Measurements from ENCODE around the gene NAT14.

Gene NAT14

DNA sequence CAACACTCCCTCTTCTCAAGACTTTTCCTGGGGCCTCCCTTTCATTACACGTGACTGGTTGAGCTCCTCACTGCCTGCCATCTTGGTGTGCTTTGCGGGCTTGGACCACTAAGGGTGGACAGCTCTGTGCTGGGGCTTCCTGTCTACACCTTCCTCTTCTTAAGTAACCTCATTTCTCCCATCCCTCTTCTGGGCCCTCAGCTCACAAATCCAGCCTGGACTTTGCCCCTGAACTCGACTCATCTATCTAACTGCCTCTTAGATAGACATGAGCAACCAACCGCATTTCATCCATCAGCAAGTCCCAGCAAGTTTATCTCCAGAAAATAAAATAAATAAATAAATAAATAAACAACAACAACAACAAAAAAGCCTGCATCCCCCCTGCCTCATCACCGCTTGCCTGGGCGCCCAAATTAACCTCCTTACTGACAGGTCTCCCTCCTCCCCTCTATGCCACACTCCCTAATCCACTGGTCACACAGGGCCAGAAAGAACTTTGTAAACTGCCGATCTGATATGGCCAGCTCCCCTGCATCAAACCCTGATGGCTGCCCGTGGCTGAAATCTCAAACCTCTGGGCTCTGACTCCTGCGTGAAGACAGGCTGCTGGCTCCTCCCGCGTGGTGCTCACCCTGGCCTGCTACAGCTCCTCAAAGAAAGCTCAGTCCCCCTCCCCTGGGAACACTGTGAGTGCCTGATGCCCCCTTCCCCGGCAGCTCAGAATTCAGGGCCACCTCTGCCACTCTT, 31.3 kb upstream of the NAT14 start:
- no peak for DNase-seq

DNA sequence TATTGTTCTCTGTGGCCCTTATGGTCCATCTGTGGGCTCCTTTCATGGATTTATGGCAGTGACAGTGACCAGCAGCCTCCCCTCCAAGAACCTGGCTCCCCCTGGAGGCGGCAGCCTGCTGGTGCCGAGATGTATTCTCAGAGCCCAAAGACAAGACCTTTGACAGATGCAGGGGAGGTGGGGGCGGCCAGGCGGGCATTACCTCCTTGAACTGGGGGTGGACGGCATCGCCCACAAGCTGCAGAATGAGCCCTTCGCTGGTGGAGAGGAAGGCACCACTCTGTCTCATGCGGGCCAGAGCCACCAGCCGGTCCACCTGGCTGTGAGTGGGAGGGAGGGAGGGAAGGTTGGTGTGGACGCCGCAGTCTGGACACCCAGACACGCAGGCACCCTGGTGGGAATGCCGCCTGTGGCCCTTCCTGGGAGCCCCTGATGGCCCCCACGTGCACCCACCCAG, 30.2 kb upstream of the NAT14 start:
- DNase-seq, result peak; percentile 53

DNA sequence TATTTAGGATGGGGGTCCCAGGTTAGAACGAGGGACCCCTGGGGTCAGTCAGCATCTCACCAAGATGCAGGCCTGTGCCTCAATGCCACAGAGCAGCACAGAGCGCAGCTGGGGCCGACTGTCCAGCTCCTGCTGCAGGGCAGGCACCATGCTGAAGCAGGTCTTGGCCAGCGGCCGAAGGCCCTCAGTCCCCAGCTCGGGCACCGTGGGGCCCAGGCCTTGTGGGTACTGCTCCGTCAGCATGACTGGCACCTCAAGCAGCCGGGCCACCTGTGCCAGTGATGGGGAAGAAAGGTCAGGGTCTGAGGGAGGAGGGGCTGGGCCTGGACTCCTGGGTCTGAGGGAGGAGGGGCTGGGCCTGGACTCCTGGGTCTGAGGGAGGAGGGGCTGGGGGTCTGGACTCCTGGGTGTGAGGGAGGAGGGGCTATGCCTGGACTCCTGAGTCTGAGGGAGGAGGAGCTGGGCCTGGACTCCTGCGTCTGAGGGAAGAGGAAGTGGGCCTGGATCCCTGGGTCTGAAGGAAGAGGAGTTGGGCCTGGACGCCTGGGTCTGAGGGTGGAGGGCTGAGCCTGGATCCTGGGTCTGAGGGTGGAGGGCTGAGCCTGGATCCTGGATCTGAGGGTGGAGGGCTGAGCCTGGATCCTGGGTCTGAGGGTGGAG, 29.3 kb upstream of the NAT14 start:
- DNase-seq, result no peak

DNA sequence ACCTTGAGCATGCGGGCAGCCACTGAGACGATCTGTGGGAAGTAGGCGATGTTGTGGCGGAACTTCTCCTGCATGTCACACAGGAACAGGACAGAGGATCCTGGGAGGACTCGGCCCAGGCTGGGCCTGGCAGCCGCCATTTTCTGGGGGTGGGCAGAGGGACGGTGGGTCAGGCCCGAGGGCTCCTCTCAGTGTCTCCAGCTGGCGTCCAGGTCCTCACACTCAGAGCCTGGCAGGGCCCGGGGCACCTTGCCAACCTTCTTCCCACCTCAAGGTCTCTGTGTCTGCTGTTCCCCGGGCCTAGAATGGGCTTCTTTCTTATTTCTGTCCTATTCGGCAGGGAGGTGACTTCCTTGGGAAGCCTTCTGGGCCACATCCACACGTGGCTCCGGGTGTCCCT, 28.6 kb upstream of the NAT14 start:
- no peak for DNase-seq

DNA sequence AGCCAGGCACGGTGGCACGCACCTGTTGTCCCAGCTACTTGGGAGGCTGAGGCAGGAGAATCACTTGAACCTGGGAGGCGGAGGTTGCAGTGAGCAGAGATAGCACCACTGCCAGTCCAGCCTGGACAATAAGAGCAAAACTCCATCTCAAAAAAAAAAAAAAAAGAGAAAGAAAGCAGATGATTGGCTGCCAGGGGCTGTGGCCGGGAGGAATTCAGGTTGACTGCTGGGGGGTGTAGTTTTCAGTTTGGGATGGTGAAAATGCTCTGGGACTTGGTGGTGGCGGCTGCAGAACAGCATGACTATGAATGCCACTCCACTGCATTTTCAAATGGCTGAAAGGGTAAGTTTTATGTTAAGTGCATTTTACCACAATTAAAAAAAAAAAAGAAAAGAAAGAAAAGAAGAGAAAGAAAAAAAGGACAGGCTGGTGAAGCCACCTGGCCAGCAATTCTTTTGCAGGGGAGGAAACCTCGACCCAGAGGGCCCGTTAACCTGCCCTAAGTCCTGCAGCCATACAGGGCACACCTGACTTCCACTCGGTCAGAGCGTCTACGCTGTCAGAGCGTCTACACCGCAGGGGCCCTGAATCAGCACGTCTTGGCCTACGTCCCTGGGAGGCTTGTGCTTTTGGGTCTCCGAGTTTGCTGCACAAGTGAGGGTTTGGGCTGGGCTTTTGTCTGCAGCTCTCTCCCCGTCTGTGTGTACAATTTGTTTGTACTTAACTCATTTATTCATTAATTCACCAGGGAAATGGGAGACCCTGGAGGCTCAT, 27.1 kb upstream of the NAT14 start:
- no peak for DNase-seq

DNA sequence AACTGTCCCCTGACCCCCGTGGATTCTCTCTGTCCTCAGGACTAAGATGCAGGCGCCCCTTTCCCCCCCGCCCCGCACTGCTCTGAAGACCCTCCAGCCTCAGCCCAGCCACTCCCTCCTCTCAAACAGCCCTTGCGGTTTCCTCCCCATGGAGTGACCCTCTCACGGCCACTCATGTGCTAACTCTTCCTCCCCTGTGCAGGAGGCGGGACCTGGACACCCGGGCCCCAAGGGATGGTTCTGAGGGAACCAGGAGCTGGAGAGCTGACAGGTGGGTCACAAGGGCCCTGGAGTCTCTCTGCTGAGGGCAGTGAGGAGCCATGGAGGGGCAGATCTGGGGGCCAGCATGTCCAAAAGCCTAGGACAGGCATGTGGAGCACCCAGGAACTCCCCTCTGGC, 25.4 kb upstream of the NAT14 start:
- DNase-seq, result no peak

DNA sequence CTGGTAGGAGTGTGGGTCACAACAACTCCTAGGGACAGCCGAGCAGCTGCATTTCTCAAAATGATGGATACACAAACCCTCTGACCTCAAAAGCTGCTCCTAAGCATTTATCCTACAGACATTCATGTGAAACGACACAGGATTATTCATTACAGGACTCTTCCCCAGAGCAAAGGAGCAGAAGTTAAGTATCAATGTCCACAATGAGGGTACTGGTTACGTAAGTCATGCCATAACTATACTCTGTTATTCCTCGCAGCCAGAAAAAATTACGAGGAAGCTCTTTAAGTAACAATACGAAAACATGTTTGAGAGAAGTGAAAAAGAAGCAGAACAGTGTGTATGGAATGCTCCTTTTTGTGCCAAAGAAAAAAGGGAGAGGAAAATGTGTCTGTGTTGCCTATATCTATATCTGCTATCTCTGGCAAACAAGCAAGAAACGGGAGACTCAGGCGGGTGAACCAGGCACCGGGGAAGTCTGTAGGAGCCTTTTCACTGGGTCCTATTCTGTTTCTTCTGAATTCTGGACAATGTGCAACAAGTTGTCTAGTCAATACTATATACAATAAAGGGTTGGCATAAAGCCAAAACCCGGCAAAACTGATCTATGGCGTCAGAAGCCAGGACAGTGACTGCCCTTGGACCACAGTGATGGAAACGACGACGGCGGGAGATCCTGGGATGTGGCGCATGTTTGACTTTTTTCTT, 24.9 kb upstream of the NAT14 start:
- DNase-seq, result peak; percentile 36

DNA sequence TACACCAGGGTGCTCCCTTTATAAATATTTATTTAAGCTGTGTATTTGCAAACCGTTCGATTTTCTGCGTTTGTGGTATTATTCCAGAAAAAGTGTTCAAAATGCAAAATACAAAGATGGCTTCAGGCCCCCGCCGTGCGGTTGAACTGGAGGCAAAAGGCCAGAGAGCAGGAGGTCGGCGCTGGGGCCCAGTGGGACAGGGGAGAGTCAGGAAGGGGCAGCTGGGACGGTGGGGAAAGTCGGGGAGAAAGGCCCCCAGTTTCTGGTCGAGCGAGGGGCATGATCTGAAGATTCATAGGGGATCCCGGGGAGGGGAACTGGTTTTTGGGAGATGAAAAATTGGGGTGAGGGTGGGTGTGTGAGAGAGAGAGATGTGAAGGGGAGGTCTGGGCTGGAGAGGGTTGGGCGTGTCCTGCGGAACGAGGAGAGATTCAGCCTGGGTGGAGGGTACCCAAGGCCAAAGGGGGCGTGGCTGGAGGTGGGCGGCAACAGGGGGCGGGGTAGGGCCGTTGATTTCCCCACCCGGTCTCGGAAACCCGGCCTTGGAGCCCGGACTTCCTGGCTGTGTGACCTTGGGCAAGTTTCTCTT, 24.2 kb upstream of the NAT14 start:
- DNase-seq, result peak; percentile 82

DNA sequence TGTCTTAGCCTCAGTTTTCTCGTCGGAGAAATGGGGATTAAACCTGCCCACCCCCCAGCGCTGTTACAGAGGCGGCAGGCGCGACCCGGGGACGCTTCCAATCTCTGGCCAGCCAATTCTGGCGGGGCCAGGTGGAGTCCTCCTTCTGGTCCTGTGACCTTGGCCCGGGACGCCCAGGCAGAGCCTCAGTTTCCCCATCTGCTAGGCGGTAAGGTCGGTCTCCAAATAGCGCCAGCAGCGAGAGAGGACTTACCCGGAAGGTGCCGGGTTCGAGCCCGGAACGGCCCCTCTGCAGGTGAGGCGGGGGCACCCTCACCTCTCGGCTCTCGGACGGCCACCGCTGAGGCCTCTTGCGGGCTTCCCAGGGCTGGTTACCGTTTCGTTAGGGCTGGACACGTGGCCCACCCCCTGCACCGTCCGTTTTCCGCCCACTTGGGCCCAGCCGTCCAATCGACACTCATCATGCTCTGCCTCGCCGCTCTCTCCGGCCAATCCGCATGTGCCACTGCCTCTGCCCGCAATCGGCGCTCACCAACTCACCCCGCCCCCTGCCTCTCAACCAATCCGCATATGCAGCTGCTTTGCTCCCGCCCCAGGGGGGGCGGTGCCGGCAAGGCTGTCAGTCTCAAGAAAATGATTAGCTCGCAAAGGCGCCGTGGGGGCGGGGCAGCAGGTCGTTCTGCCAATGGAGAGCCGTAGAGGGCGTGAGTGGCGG, 23.6 kb upstream of the NAT14 start, which contains the start of gene ISOC2:
Gene ISOC2, minus strand, starts transcription at position 384 of the 715 bp plus-strand sequence. CDS start 5,156 bp downstream, outside the sequence.
- peak; percentile 99 for DNase-seq

DNA sequence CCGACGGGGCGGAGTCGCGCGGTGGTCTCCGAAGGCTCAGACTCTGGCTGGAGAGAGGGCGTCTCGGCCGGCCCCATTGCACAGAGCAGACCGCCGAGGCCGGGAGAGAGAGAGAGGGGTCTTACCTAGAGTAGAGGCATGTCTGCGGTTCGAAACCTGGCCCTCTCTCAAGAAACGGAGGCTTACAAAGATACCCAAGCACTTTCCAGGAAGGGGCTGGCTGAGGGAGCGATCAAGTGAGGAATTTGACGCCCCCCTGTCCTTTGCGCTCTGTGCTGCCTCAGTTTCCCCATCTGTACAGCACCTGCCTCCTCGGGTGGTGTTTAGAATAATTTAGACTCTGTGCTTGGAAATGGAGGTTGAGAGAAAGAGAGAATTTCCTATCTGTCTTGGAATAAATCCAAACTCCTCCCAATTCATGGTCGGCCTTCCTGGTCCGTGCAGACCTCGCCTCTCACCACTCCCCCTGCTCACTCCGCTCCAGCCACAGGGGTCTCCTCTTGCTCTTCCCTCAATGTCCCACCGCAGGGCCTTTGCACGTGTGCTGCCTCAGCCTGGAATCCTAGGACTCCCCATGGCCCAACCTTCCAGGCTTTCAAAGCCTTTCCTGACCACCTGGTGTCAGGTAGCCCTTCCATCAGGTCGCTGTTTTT, 22.9 kb upstream of the NAT14 start:
- peak; percentile 17 for DNase-seq

DNA sequence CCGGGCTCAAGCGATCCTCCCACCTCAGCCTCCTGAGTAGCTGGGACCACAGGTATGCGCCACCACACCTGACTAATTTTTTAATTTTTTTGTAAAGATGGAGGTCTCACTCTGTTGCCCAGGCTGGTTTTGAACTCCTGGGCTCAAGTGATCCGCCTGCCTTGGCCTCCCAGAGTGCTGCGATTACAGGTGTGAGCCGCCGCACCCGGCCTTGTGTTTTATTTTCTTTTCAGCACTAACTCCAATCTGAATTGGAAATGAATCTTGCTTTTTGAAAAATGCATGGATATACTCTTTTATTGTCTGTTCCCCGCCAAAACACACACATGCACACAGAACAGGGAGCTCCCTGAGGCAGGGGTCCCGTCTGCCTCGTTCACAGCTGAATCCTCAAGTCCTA, 22.3 kb upstream of the NAT14 start:
- DNase-seq, result no peak

DNA sequence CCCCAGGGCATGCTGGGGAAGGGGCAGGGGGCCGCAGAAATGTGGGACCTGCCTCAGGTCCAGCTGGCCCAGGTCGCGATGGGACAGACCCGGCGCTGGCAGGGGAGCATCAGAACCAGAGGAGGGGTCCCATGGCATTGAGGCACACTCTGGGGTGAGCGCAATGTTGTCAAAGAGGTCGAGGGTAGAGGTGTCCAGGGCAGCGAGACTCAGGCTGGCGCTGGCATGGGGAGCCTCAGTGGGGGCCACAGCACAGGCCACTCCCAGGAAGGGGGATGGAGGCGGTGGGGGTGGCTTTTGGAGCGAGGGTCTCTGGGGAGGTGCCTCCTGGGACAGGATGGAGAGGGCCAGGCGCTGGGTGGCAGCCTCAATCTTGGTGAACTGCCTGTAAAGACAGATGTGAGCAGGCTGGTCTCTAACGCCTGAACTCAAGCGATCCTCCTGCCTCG, 21.4 kb upstream of the NAT14 start:
- DNase-seq, result no peak

DNA sequence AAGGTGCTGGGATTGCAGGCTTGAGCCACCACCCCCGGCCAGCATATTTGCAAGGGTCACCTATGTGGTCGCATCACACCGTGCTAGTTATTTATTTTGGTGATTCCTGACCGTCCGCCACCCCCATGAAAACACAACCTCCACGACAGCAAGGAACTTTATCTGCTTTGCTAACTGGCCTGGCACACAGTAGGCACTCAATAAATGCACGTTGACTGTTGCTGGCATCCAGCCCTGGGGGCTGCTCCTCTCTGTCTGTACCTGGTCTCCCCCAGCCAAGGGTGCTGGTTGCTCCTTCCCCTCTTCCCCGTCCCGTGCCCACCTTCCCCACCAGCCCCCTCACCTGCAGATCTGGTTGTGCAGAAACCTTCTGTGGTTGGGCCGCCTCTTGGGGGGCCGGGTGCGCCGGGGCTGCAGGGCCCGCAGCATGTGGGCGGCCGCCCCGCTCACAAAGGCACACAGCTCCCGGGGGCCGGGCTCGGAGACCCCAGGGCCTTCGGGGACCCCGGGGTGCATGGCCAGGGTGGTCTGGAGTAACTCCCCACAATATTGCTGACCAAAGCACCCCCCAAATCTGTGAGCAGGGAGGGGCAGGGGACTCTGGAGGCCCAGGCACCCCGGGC, 20.8 kb upstream of the NAT14 start:
- no peak for DNase-seq

DNA sequence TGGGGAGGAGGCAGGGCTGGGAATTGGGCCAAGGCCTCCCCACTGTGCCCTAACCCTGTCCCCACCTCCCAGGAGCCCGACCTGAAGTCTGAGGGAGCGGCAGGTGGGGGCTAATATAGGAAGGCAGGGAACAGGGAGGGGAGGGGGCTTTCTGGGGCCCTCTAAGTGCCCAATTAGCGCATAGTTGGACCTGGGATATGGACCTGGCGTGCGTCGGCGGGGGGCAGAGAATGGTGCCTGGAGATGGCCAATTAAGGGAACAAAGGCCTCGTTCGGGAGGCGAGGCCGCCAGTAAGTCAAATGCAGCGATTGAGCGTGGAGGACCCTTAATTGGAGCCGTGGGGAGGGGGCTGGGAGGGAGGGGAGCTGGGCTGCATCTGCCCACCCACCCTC, 20.3 kb upstream of the NAT14 start, which contains the start of gene C19orf85:
Gene C19orf85, minus strand, starts transcription at position 90 of the 393 bp plus-strand sequence. CDS start 197 bp downstream, outside the sequence.
- no peak for DNase-seq

DNA sequence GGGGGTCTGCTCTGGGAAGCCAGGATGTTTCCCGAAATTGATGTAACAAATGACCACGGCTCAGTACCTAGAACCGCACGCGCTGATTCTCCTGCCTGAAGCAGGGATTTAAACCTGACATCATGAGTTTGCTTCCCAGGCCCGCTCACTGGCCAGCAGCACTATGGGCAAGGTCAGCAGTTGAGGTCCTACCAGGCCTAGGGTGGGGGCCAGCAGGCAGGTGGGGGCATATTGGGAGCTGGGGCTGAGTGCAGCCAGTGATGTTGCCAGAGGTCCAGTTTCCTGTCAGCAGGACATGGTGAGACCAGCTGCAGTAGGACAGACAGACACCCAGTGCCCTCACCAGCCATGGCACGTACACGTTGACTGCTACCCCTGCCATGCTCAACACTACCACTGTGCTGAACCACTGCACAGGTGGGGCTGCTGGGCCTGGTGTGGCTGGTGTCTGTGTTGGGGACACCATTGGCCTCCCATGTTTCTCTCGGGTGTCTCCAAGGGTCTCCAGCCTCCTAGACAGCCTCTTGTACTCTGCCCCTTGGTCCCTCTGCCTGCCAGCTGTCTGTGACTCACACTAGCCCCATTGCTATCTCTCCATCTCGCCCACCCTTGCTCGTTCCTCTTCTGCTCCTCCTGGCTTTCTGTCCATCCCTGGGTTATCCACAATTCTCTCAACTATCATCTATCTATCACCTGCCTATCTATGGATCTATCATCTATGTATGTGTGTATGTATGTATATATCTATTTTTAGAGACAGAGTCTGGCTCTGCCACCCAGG, 19.3 kb upstream of the NAT14 start:
- DNase-seq, result no peak

DNA sequence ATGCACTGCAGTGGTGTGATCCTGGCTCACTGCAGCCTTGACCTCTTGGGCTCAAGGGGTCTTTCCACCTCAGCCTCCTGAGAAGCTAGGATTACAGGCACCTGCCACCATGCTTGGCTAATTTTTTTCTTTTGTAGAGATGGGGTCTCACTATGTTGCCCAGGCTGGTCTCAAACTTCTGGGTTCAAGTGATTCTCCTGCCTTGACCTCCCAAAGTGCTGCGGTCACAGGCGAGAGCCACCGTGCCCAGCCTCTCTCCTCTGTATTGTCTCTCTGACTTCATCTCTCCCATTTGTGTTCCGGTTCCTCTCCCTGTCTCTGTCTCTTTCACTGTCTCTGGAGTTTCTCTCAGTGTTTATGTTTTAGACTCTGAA, 18.8 kb upstream of the NAT14 start:
- DNase-seq, result no peak

DNA sequence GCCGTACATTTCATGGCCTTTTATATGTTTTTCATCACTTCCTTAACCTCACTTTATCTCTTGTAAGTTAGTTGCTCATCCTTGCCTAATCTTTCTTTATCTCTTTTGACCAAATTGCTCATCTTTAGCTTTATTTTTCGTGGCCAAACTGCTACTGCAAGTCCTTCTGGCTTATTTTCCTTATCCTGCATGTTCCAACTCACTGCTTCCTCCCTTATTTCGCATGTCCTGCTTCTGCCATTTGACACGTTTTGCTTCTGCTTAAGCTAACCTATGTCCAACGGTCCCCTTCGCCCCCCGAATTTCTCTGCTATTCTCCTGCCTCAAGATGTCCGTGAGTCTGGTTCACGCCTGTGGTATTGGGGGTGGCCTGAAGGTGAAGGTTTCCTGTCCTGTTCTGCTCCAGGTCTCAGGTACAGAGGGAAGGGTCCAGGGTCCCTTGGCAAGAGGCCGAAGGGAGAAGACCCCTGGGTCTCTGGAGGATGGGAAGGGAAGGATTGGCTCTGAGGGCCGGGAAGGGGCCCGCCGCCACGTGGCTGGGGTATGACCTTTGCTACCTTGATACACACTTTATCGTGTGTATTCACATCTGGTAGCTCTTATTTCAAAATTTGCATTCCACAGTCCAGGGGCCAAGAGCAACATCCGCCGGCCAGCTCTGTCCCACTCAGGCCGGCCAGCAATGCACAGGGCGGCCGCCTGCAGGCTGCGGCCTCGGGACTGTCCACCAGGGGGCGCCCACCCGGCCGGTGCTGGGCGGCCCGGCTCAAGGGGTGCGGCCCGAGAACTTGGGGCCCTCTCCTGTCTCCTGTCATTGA, 17.5 kb upstream of the NAT14 start:
- no peak for DNase-seq

DNA sequence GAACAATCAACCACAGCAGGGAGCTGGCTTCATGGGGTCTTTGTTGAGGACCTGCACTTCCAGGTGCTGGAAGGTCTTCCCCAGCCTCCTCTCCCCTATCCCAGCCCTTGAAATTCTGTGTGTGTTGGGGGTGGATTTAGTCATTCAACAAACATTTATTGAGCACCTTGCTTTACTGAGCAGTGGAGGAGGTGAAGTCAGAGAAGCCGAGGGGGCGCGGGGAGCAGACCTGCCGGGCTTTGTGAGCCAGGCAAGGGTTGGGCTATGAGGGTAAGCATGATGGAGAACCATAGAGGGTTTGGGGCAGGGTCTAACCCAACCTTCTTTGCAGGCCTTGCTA, 17.0 kb upstream of the NAT14 start:
- DNase-seq, result no peak

DNA sequence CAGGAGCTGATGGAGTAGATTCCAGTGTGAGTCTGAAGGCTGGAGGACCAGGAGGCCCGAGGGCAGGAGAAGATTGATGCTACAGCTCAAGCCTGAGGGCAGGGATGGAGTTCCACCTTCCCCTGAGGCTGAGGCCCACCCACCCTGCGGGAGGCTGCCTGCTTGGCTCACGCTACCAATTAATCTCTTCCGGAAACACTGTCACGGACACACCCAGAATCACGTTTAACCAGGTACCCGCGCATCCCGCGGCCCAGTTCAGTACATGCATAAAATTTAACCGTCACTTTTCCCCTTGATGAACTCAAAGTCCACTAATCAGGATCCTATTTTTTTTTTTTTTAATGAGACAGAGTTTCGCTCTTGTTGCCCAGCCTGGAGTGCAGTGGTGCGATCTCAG, 13.7 kb upstream of the NAT14 start:
- DNase-seq, result no peak
